NCI-H748 treated with DMSO at 0.1 percent for 48 hours (cell line): ENCODE results near the gene TYMP.
"Not testable (repeated sequence)": the region's sequence is repeated elsewhere in the genome, so short reads cannot be mapped to it uniquely, and the experiment has no call there.

Experiments used
- DNase-seq: peaks from one replicate; lab custom pipeline; 2025; lab: John Stamatoyannopoulos, UW

The TYMP gene

DNA sequence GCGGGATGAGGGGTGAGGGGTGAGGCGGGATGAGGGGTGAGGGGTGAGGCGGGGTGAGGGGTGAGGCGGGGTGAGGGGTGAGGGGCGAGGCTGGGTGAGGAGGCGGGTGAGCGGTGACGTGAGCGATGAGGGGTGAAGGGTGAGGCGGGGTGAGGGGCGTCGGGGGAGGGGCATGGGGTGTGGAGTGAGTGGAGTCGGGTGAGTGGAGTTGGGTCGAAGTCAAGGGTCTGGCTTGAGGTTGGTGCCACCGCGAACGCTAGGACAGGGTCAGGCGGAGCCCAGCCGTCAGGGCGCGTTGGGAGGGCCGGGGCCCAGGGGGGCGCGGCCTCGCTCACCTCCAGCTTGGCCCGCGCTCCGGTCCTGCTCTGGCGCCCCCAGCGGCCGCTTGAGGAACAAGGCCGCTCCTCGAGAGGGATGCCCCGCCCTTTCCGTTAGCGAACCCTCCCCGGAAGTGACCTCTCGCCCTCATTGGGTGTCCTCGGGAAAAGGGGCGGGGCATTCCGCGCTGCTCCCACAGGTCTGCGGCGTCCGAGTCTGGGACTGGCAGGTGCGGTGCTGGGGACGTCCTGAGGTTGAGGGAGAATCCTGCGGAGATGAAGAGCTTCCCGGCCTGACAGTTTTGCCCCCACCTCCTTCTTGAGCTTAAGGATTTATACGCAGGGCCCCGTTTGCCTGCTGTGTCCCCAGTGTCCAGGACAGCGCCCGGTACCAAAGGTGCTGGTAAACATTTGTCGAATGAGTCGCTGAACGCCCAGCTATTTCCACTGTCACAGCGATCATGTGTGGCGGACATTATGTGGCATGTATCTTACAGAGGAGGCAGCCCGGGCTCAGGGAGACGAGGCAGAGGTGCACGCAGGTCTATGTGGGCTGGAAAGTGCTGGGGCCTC is 33.0 kb upstream of the TYMP start, which contains the start of gene SYCE3:
Gene SYCE3 (minus strand): TSS at position 397 of the 890 bp plus-strand sequence. CDS start 6,514 bp downstream, outside the sequence.
- peak; percentile 89 for DNase-seq

DNA sequence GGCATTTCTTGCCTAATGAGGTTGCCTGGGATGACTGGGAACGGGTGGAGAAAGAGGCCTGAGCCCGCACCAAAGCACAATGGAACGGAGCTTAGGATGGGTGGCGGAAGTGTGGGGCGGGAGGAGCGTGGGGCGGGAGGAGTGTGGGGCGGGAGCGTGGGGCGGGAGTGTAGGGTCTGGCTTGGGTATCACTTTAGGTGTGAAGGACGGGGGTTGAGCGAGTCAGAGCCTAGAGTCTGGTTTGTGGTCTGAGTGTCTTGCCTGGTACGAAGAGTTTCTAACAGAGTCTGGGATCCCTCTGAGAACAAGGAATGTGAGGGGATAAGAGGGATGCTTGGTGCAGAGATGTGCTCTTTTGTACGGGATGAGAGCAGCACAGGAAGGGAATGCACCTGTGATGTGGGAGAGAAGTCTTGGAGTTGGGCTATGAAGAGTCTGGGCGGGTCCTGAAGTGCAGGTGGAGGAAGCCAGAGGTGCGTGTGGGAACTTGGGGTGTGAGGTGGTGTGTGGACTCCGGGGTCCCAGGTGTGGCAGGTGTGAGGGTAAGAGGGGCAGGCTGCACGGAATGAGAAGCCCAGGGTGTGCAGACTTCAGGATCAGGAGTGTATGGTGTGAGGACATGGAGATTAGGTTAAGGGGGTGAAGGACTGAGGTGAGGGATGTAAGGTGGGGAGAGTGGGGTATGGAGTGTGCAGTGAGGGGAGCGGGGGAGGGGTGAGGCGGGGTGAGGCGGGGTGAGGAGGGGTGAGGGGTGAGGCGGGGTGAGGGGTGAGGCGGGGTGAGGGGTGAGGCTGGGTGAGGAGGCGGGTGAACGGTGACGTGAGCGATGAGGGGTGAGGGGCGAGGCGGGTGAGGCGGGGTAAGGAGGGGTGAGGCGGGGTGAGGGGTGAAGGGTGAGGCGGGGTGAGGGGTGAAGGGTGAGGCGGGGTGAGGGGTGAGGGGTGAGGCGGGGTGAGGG is 31.9 kb upstream of the TYMP start:
- no peak for DNase-seq

DNA sequence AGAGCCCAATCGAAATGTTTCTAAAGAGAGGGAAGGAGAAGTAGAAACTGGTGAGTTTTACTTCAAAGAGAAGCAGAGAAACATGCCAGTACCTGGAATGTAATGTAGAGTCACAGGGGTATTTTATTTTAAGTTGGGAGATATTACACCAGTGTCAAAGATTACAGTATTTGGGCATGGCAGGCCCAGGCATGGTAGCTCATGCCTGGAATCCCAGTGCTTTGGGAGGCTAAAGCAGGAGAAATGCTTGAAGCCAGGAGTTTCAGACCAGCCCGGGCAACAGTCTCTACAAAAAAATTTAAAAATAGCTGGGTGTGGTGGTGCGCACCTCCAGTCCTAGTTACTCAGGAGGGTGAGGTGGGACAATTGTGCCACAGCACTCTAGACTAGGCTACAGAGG is 30.2 kb upstream of the TYMP start:
- no peak for DNase-seq

DNA sequence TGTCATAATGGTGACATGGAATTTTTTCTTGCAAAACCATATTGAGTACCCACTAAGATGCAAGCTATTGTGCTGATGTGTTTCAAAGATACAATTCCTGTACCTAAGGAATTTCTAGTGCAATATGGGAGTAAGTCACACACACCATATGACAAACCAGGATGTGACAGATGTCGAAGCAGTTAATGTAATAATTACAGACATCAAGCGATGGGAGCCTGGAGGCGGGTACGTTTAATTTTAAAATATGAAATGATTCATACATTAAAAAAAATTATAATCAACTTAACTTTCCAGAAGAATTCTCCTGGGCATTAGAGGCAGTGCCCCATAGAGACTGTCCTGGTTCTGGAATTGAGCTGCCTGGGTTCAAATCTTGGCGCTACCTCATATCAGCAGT is 26.9 kb upstream of the TYMP start:
- DNase-seq: no peak

DNA sequence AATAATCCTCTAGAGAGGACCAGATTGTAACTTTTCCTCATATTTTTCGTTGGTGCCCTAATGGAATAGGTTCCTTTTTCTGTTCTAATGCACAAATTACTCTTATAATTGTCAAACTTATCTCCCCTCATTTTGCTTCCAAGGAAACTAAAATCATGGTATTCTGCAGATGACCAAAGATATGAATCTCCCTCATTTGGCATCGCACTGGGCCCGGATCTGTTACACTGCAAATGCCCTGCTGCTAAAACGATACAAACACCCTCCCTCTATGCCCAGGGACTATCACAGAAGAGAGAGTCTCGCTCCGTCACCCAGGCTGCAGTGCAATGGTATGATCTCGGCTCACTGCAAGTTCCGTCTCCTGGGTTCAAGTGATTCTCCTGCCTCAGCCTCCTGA is 23.5 kb upstream of the TYMP start:
- DNase-seq: no peak

DNA sequence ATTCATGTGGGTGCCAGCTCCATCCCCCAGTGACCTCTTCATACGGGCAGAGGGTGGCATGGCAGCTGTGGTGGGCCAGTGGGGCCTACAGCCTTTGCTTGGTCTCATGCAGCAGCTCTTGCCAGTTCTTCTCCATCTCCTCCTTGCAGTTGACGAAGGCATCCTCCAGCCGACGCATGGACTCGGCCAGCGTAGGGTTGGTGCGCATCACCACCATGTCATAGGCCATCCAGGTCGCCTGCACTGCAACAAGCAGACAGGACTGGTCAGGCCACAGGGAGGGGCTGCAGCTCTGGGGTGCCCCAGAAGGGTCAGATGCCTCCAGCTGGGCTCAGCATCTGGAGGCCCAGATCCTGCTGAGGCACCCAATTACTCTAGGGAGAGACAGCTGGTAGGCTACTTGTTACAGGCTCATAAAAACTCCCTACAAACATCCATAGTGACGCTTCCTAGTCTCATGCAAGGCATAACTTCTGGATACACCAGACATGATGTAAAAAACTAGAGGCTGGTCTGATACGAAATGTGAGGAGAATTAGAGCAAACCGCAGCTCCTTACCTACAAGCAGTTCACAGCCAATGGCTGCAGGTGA is 21.4 kb upstream of the TYMP start:
- no peak for DNase-seq

DNA sequence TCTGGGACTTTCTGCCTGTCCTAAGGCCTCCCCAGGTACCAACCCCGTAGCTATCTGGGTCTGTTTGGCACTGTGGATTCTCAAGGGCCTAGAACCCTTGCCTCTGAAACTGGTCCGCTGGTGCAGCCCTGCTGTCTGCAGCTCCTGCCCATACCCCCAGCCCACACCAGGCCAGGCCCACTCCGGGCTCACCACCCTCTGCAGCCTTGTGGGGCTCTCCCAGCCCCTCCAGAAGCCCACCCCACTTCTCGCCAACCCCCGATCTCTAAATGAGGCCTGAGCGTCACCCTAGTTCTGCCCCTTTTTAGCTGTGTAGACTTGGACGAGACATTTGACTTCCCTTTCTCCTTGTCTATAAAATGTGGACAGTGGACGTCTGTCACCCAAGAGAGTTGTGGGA is 20.6 kb upstream of the TYMP start:
- DNase-seq: no peak

DNA sequence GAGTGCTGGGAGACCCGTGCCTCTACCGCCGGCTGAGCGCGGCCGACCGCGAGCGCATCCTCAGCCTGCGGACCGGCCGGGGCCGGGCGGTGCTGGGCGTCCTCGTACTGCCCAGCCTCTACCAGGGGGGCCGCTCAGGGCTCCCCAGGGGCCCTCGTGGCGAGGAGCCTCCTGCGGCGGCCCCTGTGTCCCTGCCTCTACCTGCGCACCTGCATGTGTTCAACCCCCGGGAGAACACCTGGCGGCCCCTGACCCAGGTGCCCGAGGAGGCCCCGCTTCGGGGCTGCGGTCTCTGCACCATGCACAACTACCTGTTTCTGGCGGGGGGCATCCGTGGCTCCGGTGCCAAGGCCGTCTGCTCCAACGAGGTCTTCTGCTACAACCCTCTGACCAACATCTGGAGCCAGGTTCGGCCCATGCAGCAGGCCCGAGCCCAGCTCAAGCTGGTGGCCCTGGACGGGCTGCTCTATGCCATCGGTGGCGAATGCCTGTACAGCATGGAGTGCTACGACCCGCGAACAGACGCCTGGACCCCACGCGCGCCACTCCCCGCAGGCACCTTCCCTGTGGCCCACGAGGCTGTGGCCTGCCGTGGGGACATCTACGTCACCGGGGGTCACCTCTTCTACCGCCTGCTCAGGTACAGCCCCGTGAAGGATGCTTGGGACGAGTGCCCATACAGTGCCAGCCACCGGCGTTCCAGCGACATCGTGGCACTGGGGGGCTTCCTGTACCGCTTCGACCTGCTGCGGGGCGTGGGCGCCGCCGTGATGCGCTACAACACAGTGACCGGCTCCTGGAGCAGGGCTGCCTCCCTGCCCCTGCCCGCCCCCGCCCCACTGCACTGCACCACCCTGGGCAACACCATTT is 19.3 kb upstream of the TYMP start:
- no peak for DNase-seq

DNA sequence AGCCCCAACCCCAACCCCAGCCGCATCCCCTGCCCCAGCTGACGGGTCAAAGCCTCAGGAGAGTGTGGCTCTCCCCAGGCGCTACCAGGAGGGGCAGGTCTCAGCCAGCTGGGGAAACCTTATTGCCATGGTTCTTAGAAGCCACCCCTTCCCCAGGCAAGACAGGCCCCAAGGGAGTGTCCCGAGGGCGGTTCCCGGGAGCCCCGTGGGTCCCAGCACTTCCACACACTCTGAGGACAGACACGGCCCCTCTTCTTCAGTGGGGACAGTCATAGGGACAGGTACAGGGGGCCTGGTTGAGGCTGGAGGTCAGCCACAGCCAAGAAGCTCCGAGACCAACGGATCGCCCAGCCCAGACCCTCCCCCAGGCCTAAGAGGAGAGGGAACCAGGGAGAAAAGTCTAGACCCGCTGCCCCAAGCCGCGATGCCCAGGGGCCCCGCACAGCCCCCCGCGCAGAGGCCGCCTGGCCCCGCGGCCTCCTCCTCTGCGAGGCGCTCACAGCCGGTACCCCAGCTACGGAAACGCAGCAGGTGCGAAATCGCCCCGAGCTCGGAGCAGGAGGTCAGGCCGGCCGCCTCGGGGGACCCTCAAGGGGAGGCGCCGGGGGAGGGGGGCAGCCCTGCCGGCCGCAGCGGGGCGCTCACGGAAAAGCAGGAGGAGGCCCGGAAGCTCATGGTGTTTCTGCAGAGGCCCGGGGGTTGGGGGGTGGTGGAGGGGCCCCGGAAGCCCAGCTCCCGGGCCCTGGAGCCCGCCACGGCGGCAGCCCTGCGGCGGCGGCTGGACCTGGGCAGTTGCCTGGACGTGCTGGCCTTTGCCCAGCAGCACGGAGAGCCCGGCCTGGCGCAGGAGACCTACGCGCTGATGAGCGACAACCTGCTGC is 18.5 kb upstream of the TYMP start:
- no peak for DNase-seq

DNA sequence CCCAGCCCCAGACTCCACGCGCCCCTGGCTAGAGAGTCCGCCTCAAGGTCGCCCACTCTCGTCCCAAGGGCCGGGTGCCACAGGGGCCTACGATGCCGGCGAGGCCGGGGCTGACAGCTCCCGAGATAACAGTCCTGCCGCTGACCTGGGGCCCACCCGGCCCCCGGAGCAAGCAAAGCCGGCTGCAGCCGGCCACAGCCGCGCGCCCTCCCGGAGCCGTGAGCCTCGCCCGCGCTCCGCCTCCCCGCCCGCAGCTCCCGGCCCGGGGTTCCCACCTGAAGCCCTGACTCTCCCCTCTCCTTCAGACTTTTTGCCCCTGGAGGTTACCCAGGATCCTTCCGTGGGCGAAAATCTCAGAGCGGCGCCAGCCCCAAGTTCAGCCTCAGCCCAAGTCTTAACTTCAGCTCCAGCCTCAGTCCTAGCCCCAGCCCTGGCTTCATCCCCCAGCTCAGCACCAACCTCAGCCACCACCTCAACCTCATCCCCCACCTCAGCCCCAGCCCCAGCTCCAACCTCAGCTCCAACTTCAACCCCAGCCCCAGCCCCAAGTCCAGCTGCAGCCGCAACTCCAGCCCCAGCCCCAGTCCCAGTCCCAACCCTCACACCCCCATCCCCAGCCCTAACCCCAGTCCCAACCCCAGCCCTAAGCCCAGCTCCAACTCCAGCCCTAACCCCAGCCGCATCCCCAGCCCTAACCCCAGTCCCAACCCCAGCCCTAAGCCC is 17.6 kb upstream of the TYMP start:
- no peak for DNase-seq

DNA sequence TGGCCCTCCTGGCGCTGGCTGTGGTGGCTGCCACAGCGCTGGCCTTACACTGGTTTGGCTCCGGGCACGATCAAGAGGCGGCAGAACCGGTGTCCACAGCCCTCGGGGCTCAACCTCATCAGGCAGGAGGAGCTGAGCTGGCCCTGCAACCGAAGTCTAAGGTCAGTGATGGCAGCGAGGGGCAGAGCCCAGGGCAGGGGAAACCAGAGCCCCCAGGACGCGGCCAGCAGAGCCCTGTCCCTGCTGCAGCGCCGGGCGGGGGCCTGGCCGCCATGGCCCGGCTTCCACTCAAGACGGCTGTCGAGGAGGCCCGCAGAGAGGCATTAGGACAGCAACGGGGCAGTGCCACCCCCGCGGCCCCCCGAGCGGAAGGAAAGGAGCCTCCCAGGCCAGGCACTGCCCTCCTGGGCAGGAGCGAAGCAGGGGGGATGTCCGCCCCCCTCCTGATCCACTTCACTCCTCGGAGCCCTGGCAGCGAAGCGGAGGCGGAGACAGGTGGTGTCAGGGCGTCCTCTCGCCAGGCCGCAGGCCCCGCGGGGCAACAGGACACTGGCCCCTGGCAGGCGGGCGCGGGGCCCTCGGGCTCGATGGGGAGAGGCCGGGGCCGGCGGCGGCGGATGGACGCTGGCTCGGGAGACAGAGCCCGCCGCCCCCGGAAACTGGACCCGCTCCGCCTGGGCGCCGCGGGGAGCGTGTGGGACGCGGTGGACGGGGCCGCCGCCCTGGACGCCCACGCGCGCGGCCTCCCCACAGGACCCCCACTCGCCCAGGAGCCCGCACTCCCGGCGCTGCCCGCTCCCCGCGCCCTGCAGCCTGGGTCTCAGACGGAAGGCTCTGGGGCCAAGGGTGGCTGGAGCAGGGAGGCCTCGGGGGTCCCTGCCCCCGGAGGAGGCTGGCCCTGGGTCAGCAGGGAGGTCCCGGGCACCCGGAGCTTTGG is 16.8 kb upstream of the TYMP start:
- DNase-seq: no peak

DNA sequence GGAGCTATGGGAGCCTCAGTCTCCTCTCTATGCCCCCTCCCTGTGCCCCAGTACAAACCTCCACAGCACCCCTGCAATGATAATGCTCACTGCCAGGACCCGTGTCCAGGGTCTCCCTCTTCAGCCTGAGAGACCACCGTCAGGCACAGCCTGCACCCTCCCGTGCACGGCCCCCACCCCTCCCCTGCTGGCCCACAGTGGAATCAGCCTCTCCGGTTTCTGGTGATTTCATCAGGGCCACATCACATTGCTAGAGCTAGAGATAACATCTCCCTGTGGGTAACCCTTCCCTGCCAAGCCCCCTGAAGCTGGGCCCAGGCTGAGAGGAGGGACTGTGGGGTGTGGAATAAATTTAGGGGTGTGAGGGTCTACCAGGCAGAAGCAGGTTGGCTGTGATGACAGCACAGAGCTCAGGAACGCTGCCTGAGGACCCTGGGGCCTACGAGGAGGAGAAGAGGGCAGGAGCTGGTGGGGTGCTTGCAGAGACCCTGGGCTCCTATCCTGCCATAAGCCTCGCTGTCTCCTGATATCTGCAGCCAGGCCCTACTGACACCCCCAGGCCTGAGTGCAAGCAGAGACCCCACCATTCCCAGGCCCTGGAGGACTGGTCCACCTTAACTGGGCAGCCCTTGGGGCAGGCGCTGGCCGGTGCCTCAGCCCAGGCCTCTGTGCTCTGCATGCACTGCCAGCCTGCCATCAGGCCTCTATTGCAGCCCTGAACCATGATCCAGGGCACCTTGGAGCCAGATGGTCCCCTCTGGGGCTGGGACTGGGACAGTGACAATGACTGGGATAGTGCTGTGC is 15.9 kb upstream of the TYMP start, which contains the start of gene KLHDC7B:
Gene KLHDC7B (plus strand): TSS at position 378 of the 804 bp plus-strand sequence. CDS start 345 bp downstream, at position 723.
- DNase-seq: no peak

DNA sequence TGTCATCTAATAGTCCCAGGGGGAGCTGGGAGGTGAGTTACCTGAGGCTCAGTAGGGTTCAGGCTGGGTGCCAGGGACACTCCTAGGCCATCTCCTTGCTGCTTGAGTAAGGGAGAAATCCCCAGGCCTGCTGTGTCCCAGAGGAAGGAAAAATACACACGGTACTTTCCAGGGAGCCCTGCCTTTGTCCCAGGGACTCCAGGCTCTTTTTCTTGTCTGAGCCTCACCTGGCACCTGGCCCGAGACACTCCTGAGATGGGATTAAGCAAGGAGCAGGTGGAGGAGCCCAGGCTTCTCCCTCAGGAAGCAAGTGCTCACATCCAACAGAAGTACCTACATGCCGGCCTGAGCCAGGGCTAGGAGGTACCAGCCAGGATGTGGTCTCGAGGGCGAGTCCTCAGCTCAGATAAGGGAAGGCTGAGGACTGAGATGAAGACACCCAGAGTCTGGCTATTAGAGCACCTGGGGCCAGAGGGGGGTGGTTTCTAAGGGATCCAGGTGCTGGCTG is 15.0 kb upstream of the TYMP start:
- no peak for DNase-seq

DNA sequence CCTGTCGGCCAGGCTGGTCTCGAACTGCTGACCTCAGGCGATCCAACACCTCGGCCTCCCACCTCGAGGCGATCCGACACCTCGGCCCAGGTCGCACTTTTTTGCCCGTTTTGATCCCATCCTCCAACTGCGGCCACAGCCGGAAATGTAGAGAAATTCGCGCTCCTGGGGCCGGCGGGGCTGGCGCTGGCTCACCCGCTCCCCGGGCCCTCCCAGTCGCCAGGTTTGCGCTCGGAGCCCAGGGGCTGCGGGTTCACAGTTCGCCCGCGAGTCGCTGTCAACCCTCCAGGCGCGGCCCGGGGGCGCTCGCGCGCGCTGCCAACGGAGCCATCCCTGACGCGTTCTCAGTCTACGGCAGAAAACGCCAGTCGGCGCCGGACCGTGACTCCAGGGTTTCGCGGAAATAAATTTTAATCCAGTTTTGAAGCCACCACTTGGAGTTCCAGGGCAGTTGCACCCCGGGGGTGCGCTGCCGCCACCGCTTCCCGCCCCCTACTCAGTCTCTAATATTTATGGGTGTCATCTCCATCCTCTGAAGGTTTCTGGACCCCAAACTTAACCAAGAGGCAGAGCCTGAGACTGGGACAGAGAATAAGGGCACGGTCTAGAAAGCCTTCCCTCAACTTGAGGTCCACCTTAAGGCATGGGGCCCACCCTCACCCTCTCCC is 14.4 kb upstream of the TYMP start:
- DNase-seq: no peak

DNA sequence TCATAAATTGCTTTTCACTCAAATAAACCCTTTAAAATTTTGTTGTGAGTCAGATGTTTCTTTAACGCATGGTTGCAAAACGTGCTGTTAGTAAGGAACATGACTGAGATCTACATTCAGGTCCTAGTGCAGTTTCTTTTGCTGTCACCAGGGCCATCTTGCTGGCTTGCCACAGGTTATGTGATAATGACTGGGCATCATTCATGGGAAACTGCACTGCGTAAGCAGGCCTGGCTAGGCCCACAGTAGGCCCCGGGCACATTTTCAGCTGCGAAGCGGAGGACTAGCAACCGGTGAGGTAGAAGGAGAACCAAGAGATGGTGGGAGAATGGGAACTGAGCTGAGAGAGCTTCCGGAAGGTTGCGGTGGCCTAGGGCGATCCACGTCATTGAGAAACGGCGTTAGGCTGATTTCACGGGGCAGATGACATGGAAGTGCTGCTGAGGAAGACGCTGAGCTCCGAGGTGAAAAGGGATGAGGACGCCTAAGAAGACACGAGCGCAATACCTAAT is 12.7 kb upstream of the TYMP start:
- DNase-seq: no peak

DNA sequence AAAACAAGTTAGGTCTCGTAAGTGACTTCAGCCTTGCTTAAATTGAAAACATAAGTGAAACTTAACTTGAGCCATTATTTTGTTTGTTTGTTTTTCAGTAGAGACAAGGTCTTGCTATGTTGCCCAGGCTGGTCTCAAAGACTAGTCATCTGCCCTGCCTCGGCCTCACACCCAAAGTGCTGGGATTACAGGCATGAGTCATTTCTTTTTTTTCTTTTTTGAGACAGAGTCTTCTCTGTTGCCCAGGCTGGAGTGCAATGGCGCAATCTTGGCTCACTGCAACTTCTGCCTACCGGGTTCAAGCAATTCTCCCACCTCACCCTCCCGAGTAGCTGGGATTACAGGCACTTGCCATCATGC is 11.8 kb upstream of the TYMP start:
- not testable (repeated sequence) for DNase-seq

DNA sequence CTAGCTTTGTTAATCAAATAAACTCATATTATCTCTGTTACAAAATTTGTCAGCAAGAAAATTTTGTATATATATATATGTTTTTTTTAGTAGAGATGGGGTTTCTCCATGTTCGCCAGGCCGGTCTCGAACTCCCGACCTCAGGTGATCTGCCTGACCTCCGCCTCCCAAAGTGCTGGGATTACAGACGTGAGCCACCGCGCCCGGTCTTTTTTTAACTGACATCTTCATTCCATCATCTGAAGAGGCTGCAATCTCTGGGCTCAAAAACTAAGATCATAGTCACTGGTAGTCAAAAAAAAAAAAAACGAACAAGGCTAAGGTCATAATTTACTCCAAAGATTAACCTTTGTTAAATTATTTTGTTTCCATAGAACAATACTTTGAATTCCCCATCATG is 10.6 kb upstream of the TYMP start:
- no peak for DNase-seq
